HG03060 (cell line): ENCODE results near the gene ATG2B.
A peak's percentile ranks its signal among the peaks of the same experiment; 100 is the strongest.

Source experiments
- ATAC-seq: cut with Tn5 transposase; IDR thresholded peaks from one replicate; pipeline ENCODE4 v1.9.1; 2021; ENCODE audit warnings: low read depth, moderate number of reproducible peaks; ENCODE audit not compliant: unreplicated experiment

ATG2B gene, protein sequence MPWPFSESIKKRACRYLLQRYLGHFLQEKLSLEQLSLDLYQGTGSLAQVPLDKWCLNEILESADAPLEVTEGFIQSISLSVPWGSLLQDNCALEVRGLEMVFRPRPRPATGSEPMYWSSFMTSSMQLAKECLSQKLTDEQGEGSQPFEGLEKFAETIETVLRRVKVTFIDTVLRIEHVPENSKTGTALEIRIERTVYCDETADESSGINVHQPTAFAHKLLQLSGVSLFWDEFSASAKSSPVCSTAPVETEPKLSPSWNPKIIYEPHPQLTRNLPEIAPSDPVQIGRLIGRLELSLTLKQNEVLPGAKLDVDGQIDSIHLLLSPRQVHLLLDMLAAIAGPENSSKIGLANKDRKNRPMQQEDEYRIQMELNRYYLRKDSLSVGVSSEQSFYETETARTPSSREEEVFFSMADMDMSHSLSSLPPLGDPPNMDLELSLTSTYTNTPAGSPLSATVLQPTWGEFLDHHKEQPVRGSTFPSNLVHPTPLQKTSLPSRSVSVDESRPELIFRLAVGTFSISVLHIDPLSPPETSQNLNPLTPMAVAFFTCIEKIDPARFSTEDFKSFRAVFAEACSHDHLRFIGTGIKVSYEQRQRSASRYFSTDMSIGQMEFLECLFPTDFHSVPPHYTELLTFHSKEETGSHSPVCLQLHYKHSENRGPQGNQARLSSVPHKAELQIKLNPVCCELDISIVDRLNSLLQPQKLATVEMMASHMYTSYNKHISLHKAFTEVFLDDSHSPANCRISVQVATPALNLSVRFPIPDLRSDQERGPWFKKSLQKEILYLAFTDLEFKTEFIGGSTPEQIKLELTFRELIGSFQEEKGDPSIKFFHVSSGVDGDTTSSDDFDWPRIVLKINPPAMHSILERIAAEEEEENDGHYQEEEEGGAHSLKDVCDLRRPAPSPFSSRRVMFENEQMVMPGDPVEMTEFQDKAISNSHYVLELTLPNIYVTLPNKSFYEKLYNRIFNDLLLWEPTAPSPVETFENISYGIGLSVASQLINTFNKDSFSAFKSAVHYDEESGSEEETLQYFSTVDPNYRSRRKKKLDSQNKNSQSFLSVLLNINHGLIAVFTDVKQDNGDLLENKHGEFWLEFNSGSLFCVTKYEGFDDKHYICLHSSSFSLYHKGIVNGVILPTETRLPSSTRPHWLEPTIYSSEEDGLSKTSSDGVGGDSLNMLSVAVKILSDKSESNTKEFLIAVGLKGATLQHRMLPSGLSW (N-terminal part only)

DNA sequence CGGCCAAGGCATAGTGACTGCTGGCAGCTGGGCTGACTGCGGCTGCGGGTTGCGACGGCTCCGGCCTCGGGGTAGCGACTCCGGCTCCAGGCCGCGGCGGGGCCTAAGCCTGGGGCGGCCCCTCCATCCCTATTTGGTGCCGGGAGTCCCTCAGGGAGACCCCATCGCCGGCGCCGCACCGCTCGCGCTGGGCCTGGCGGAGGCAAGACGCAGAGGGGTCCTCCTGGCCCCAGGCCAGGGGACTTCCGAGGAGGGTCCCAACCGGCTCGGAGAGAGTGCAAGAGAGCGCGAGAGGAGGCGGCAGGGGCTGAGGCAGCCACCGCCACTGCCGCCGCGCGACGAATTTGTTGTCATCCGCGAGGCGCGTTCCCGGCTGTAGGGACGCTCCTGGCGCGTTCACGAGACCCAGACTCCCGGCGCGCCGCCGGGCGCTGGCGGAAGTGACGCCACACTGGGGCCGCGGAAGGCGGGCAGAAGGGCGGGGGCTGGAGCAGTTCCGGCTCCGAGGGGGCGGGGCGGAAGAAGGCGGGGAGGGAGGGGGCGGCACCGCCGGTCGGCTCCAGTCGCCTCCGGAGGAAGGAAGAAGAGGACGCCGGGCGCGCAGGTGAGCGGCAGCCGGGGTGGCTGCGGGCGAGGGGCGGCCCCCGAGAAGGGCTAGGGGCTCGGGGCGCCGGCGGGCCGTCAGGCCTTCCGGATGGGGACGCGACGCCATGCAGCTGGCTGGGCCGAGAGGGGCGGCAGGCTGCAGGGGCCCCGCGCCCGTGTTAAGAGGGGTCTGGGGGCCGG lies at the start of gene ATG2B, which contains the start of gene GSKIP:
TSS of gene ATG2B (minus strand) at position 377 of the 786 bp plus-strand sequence. CDS start at position 12, 365 bp downstream.
TSS of gene GSKIP (plus strand) at position 562 of the 786 bp plus-strand sequence. CDS start 18,722 bp downstream, outside the sequence.
- ATAC-seq: peak; percentile 40

DNA sequence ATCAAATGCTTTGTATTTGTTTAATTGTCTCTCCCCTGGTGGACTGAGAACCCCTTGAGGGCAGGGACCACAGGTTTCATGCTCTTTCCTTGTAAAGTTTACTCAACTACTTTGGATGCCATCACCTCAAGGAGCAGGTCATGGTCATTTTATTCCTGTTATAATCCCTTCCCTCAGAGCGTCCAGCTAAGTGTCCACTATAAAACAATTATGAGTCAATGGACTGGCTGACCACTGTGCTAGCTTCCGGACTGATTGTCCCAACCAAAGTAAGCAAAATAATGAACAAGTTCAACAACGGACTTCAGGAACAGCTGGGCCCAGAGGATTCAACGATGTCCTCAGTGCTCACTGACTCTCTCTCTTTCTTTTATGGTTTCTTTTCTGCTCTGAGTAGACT lies 47.0 kb upstream of the ATG2B start:
- ATAC-seq: no peak

DNA sequence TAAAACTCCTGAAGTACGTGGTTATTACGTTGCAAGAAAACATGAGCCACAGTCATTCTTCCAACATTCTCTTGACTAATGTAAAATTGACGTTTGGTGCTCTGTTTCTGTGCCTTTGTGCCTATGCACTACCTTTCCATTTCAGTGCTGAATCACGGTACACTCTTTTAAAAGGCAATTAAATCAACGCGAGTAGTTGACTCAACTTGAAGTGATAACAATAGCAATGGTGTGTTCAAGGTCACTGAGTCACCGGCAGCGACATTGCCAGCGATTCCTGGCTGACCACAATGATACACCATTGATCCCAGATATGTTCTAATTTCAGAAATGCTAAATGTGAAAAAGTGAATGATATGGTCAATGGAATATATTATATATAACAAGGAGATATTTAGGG lies 46.6 kb upstream of the ATG2B start:
- no peak for ATAC-seq

DNA sequence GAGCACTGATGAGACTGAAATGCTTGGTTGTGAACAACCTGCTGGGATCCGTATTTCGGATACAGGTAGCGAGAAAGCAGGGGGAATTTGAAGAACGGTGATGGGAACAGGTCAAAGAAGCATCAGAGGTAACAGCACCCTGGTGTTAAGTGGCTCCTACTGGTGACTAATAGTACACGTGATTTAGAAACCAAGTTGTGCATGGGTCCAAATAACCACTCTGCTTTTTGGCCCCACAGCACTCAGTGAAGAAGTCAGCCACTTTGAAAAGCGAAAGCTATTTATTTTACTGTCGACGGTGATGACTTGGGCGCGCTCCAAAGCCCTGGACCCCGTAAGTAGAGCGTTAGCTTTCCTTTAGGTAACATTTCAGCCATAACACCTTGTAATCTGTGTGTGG lies 45.5 kb upstream of the ATG2B start:
- ATAC-seq: no peak

DNA sequence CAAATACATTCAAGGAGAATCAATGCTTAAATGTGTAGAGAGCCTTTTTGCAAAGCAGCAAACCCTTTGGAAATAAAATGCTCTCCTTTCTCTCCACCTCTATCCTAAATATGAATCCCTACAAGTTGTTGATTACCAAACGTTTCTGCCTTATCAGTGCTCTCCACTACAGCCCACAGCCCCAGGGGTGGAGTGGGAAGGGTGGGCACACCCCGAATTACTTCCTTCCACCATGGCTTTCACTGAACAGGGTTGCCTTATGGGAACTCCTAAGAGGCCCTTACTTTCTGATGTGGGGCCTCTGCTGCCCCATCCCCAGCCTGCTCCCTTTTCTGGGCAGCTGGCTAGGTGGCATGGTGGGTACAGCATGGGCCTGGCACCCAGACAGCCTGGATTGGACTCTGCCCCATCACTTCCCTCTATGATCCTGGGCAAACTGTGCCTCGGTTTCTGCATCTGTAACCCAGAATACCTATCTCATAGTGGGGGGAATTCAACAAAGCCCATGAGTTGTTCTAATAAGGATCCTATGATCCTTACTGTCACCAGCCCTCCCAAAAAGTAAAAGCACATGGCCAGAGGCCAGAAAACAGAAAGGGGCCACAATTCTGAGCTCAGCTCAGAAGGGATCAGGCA lies 44.9 kb upstream of the ATG2B start:
- ATAC-seq: no peak

DNA sequence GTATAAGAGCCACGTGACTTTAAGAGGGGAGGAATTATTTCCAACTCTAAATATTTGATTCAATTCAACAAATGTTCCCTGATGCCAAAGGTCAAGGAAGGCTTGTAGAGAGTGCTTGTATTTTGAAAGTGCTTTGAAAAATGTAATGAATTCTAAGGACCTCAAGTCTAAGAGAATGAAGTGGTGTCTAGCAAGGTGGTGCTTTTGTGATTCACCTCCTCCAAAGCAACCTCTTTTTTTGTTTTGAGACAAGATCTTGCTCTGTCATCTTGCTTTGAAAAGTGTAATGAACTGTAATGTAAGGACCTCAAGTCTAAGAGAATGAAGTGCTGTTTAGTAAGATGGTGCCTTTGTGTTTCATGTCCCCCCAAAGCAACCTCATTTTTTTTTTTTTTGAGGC lies 42.5 kb upstream of the ATG2B start:
- ATAC-seq: no peak

DNA sequence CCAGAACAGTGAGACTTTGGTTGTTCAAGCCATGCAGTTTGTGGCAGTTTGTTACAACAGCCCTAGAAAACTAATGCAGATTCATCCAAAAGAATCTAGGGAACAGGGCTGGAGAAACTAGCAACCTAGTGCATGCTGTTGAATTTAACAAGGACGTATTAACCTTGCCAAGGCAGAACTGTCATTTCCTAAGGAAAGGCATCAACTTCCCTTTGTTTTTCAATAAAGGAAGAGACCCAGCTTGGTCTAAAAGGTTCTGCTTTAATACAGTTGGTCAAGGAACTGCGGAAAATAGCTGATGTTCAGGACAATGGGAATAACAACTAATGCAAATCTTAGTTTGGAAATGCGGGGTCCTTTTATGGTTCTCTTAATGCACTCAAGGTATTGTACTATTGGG lies 40.3 kb upstream of the ATG2B start:
- no peak for ATAC-seq

DNA sequence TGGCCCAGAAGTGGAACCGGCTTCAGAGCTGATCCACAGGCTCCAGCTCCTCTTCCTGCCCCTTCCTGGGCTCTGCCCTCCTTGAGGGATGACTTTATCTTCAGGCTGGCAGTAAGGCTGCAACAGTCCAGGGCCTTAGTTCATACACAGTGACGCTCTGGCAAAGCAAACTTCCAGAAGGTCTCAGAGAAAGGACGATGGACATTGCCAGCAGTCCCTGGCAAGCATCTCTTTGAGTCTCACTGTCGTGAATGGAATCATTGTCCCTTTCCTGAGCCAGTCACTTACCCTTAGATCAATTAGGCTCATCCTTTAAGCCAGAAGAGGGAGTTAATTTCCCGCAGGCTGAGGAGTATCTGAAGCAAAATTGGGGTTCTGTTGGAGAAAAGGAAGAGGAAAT lies 37.4 kb upstream of the ATG2B start:
- no peak for ATAC-seq

DNA sequence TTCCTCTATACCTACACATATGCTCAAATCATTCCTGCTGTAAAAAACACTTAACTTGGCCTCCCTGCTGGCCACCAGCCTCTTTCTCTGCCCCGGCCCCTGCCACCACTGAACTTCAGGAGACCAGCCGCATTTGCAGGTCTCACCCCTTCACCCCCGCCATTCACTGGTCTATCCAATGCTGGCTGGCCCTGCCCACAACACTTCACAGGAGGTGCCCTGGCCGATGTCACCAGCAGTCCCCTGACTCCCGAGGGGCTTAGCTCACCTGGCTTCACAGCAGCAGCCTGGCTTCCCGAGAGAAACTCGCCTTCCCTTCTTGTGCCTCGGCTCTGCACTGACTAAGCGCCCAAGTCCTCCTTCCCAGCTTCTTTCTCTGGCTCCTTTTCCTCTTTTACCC lies 36.3 kb upstream of the ATG2B start:
- no peak for ATAC-seq

DNA sequence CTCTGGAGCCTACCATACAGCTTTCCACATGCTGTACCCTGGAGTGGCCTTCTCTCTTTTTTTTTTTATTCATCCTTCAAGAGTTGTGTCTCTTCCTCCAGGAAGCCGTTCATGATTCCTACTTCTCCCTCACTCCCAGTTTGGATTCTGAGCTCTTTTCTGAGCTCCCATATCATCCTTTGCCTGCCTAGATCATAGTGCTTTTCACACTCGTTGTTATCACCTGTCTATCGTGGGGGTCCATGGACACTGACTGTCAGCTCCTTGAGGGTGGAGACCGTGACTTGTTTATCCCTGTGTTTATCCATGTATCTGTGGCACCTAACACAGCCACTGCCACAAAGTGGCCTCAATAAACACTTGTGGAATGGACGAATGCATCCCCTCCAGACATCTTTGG lies 35.8 kb upstream of the ATG2B start:
- ATAC-seq: no peak

DNA sequence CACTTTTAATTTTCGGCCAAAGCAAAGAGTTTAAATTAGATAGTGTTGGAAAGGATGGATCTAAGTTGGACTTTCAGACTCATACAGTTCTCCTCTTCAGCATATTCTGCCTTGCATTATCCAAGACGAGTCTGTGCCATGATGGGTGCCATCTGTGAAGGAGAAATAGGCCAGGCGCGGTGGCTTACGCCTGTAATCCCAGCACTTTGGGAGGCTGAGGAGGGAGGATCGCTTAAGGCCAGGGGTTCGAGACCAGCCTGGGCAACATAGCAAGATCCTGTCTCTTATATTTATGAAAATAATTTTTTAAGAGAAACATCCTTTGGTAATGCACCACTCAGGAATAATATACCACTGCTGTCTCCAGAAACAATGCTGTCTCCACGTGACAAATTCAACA lies 35.3 kb upstream of the ATG2B start:
- ATAC-seq: no peak

DNA sequence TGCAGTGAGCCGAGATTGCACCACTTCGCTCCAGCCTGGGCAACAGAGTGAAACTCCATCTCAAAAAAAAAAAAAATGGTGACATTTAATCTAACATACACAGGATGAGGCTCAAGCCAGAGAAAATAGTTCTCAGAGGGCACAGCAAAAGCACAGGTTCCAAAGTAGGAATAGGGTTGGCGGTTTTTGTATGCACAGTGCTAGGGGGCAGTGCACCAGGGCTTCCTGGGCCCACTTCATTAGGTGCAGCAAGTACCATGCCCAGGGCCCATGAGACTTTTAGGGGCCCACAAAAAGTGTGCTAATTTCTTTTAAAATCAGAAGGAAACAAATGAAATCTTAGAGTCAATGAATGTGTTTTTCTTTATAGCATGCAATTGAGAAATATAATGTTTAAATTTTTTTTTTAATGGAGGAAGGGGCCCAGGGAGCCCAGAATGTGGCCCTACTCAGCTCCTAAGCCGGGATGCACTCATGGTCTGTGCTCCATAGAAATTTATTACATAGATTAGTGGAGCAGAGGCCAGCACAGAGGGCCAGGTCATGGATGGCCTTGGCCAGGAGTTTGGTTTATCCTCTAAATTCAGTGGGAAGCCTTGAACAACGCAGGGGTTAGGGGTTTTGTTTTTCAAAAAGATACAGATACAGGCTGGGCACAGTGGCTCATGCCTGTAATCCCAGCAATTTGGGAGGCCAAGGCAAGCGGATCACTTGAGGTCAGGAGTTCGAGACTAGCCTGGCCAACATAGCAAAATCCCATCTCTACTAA lies 31.1 kb upstream of the ATG2B start:
- ATAC-seq: no peak

DNA sequence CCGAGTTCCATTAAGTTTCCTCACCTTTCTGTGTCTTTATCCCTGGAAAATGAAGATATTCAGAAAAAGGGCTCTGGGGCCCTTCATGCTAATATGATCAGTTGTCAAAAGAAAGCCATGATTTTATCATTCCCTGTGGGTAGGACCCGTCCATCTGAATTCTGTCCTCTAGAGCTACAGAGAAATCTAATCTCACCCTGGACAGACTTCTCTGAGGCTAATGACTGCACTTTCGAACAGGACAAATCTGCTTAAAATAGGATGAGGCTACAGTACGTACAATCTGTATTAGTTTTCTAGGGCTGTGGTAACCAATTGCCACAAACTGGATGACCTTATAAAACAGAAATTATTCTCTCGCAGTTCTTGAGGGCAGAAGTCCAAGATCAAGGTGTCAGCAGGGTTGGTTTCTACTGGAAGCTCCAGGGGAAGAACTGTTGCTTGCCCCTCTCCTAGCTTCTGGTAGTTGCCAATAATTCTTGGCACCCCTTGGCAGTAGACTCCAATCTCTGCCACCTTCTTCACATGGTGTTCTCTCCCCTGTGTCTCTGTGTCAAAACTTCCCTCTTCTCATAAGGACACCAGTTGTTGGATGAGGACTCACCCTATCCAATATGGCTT lies 30.0 kb upstream of the ATG2B start:
- ATAC-seq: no peak

DNA sequence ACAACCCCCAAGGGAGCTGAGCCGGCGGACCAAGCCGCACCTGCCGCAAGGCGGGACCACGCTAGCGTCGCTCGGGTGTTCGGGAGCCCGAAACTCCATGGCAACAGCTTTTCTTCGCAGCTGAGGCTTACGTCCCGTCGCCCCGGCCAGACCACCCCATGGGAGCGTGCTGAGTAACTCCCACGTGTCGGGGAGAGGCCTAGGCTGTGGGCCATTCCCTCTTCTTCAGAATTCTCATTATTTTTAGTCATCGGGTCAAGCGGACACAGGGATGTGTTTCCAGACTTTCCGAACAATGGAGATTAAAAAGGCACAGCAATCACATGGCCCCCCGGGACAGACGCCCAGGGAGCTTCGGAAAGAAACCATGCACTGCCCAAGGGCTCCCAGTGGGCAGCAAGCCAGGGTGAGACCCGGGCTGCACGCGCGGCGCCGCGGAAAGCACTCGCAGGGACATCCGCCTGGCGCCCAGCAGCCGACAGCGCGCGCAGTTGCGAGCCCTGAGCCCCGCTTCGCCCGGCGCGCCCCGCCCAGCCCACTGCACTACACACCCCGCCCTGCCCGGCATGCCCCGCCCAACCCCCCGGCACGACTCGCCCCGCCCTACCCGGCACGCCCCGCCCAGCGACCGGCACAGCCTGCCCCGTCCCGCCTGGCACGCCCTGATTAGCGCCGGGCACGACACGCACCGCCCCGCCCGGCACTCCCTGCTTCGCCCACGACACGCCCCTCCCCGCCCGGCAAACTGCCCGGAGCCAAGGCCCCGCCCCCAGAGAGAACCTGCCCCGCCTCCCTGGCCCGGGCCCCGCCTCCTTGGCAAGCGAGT lies 28.4 kb upstream of the ATG2B start:
- ATAC-seq: peak; percentile 70

DNA sequence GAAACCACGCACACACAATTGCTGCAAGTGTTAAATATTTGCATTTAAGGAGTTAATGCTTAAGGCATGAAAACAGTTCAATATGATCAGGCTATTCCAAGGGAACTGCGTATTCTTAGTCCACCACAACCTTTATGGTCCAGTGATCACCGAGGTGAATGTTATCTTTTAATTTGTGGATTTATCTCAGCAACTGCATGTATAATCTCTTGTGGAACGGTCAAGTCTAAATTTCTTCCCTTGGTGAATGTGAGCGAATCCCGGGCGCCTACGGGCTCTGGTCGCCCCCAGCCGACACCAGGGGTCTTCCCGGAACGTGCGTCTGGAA lies 27.8 kb upstream of the ATG2B start:
- ATAC-seq: no peak

DNA sequence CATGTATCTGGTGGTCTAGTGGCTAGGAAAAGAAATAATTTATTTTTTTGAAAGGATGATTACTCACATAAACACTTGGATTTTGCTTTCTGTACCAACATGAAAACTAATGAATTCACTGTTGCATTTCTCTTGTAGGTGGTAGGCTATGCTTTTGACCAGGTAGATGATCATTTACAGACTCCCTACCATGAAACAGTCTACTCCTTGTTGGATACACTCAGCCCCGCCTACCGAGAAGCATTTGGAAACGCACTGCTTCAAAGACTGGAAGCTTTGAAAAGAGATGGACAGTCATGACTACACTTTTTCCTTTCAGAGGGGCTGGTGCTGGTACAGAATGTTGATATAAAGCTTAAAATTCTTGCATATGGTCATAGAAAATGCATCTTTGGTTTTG lies 22.2 kb upstream of the ATG2B start:
- ATAC-seq: no peak

DNA sequence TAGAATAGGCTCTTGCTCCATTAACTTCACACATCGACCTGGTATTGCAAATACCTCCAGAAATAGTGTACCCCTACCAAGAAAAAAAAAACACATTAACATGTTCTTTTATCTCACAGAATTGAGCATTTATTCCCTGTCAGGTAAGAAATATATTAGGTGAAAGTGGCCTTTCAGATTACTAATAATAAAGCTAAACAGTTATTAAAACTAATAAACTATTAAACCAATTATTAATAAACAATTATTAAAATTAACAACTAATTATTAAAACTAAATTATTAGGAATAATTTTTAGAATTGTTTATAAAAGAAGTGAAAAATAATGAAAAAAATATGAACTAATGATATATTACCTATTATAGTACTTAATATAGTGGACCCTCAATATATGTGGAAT lies 21.6 kb upstream of the ATG2B start:
- no peak for ATAC-seq

DNA sequence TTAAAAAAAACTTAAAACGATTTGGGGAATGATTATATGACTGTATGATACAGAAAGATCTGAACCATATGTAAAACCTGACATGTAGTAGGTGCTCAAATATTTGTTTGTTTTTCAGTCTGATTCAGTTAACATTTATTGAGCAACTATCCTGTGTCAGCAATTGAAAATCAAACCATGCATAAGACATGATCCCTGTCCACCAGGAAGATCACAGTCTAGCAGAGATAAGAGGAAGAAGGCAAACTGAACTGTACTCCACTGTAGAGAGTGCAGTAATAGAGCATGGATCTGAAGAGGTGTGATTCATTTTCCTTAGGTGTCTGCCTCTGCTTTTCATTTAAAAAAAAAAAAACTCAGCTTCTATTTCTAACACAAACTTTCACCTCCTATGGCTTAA lies 20.9 kb upstream of the ATG2B start:
- ATAC-seq: no peak
